ENCODE data around the gene RALY. TPM values are rescaled to one million over a fixed set of nuclear protein-coding genes. Genes with fewer than 3 reads are reported as not detected.

The RALY gene
- total and polyA plus RNA-seq, 3 donors from 2014 or later: 184 to 247 (median 224) TPM

- no peak for TF ChIP-seq POLR2A (IDR thresholded peaks at IDR 0.05)
- TF ChIP-seq CTCF (IDR thresholded peaks at IDR 0.05): no peak
- 82 to 85% methylated on average over 3 of the region's 3 CpGs for WGBS, 2 donors
- no peaks in the 10 kb centered on the region for H3K27me3 ChIP-seq
- no peak overlapping the region for H3K27ac ChIP-seq
- intact Hi-C loops (cut with DNase I; ENCODE audit: low total_unique reads): no loop called here
- H3K4me1 ChIP-seq: peaks cover 10% of the 10 kb centered on the region
- no peak for DNase-seq
- no peak overlapping the region for H3K4me3 ChIP-seq
- no peaks in the 10 kb centered on the region for H3K9me3 ChIP-seq
- H3K36me3 ChIP-seq (ENCODE audit: low read depth, missing control alignments): no peaks in the 10 kb centered on the region
These were observed 19.0 kb downstream of the RALY start for GRCh38 chr20:34012735-34013134.

GRCh38 chr20:34013554-34013953 lies 19.8 kb downstream of the RALY start:
- intact Hi-C loops (cut with DNase I; ENCODE audit: low total_unique reads): no loop called here
- H3K4me3 ChIP-seq: no peak overlapping the region
- peaks cover 13% of the 10 kb centered on the region for H3K4me1 ChIP-seq
- no peak for TF ChIP-seq POLR2A (IDR thresholded peaks at IDR 0.05)
- TF ChIP-seq CTCF (IDR thresholded peaks at IDR 0.05): no peak
- no peaks in the 10 kb centered on the region for H3K9me3 ChIP-seq
- H3K27me3 ChIP-seq: no peaks in the 10 kb centered on the region
- no peak overlapping the region for H3K27ac ChIP-seq
- 82 to 84% methylated on average over 2 of the region's 2 CpGs for WGBS, 2 donors
- H3K36me3 ChIP-seq (ENCODE audit: low read depth, missing control alignments): no peaks in the 10 kb centered on the region
- no peak for DNase-seq

- no peaks in the 10 kb centered on the region for H3K9me3 ChIP-seq
- no peak overlapping the region for H3K27ac ChIP-seq
- TF ChIP-seq POLR2A (IDR thresholded peaks at IDR 0.05) (no peak), CTCF (IDR thresholded peaks at IDR 0.05) (no peak)
- 87 to 88% methylated on average over 1 of the region's 1 CpG for WGBS, 2 donors
- H3K27me3 ChIP-seq: no peaks in the 10 kb centered on the region
- no peak overlapping the region for H3K4me3 ChIP-seq
- intact Hi-C loops (cut with DNase I; ENCODE audit: low total_unique reads): no loop called here
- DNase-seq: no peak
- peaks cover 15% of the 10 kb centered on the region for H3K4me1 ChIP-seq
- no peaks in the 10 kb centered on the region for H3K36me3 ChIP-seq (ENCODE audit: low read depth, missing control alignments)
These were observed 21.2 kb downstream of the RALY start for GRCh38 chr20:34014878-34015277.

- H3K27ac ChIP-seq: no peak overlapping the region
These were observed 22.0 kb downstream of the RALY start for GRCh38 chr20:34015401-34016335.

More at GRCh38 chr20:34015401-34016335, 22.0 kb downstream of the RALY start:
- no peak overlapping the region for H3K4me3 ChIP-seq
- H3K4me1 ChIP-seq: peaks cover 15% of the 10 kb centered on the region
- H3K27me3 ChIP-seq: no peaks in the 10 kb centered on the region
- no peaks in the 10 kb centered on the region for H3K36me3 ChIP-seq (ENCODE audit: low read depth, missing control alignments)
- WGBS, 2 donors: 69 to 86% methylated on average over 6 of the region's 6 CpGs
- no peaks in the 10 kb centered on the region for H3K9me3 ChIP-seq
- no peak for DNase-seq
- intact Hi-C loops (cut with DNase I; ENCODE audit: low total_unique reads): no loop called here
- no peak for TF ChIP-seq CTCF (IDR thresholded peaks at IDR 0.05)
- no peak for TF ChIP-seq POLR2A (IDR thresholded peaks at IDR 0.05)

All from testis (tissue), 3 donors.